MM.1S (cell line): ENCODE measurements around the gene MS4A15.

ENCODE experiments used
- CTCF ChIP-seq: fragments of 300-600 bp; sonication (generic); IDR thresholded peaks from 2 replicates; pipeline ENCODE4 v1.5.1; 2016; ENCODE audit warnings: antibody characterized with exemption, low read length, mixed read lengths
- EZH2 ChIP-seq: fragments of 300-600 bp; sonication (generic); optimal IDR thresholded peaks from 2 replicates; pipeline ENCODE3; 2017; ENCODE audit warnings: low read depth, mild to moderate bottlenecking, antibody characterized with exemption, low read length, mixed read lengths
- EZH2phosphoT487 ChIP-seq: fragments of 300-600 bp; sonication (generic); IDR thresholded peaks from 2 replicates; pipeline ENCODE4 v1.6.1; 2018; ENCODE audit warnings: antibody characterized with exemption, low read length

DNA sequence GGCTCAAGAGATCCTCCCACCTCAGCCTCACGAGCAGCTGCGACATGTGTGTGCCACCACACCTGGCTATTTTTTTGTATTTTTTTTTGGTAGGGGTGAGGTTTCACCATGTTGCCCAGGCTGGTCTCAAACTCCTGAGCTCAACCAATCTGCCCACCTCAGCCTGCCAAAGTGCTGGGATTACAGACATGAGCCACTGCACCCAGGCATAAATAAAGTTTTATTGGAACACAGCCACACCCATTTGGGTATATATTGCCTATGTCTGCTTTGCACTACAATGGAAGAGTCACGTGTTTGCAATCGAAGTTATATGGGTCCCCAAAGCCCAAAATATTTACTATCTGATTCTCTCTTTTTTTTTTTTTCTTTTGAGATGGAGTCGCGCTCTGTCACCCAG lies 1.8 kb upstream of the MS4A15 start:
- no peak for TF ChIP-seq CTCF
- no peak for TF ChIP-seq EZH2
- no peak for TF ChIP-seq EZH2phosphoT487
